GM06990 (cell line): ENCODE data around the gene UFM1.

ENCODE experiments used
- DNase-seq: peaks from one replicate; pipeline ENCODE4 v3.0.0-alpha.2; 2011; ENCODE audit not compliant: insufficient read length; ENCODE audit errors: extremely low read depth
- H3K27me3 ChIP-seq: replicated peaks from 2 replicates; pipeline ENCODE4 v1.6.0; 2011; ENCODE audit warnings: low read length; ENCODE audit not compliant: control insufficient read depth, insufficient read depth
- H3K36me3 ChIP-seq: 2 replicates; pipeline ENCODE4 v1.5.1; 2011; ENCODE audit warnings: low read length; ENCODE audit not compliant: control insufficient read depth, insufficient read depth
- H3K4me3 ChIP-seq: replicated peaks from 2 replicates; pipeline ENCODE4 v1.5.1; 2011; ENCODE audit warnings: low read depth, mild to moderate bottlenecking, control low read depth, low read length
- TF ChIP-seq, protein P1 (sequence below): IDR thresholded peaks from 2 replicates; pipeline ENCODE4 v1.5.1; 2011; ENCODE audit warnings: low read length, control low read depth, mild to moderate bottlenecking, inconsistent platforms; ENCODE audit not compliant: insufficient read depth, poor library complexity, severe bottlenecking

UFM1 gene

DNA sequence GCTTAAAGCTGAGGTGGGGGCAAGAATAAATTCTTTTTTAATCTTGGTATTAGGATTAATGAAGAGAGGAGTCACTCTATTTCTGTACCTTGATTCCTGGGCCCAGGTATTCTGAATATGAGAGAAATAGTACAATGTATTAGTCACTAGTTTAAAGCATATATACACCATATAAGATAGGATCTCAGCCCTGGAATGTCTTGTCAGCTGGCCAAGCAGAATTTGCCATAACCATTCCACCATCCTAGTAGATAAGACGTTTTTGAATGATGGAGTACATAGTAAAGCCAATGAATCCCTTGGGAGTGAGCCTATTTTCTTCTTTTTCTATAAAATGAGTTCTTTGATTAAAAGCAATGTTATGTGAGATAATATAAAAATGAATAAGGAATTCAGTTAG, 55.6 kb downstream of the UFM1 start:
- TF ChIP-seq, protein P1, sequence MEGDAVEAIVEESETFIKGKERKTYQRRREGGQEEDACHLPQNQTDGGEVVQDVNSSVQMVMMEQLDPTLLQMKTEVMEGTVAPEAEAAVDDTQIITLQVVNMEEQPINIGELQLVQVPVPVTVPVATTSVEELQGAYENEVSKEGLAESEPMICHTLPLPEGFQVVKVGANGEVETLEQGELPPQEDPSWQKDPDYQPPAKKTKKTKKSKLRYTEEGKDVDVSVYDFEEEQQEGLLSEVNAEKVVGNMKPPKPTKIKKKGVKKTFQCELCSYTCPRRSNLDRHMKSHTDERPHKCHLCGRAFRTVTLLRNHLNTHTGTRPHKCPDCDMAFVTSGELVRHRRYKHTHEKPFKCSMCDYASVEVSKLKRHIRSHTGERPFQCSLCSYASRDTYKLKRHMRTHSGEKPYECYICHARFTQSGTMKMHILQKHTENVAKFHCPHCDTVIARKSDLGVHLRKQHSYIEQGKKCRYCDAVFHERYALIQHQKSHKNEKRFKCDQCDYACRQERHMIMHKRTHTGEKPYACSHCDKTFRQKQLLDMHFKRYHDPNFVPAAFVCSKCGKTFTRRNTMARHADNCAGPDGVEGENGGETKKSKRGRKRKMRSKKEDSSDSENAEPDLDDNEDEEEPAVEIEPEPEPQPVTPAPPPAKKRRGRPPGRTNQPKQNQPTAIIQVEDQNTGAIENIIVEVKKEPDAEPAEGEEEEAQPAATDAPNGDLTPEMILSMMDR, result no peak
- H3K27me3 ChIP-seq, result no peaks in the 10 kb centered on the region
- no peak overlapping the region for H3K4me3 ChIP-seq
- DNase-seq, result no peak
- H3K36me3 ChIP-seq, result no peaks in the 10 kb centered on the region

DNA sequence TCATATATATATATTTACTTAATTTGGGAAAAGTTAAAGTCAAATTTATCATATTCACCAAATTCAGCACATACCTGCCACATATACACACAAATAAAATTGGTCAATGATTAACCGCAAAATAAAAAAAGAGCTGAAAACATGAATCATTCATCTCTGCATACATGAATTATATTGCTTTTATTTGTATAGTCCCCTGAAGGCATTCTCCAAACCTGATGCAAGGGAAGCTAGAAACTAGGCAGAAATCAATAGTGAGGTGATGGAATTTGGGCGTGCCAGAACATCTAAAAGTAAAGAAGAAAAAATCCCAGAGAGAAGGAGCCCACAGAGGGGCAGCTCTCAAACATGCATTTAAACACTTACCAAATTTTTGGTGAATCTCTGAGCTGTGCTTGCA, 60.1 kb downstream of the UFM1 start:
- H3K27me3 ChIP-seq, result no peaks in the 10 kb centered on the region
- H3K4me3 ChIP-seq, result no peak overlapping the region
- H3K36me3 ChIP-seq, result no peaks in the 10 kb centered on the region
- TF ChIP-seq, protein P1, result no peak
- DNase-seq, result no peak

- H3K4me3 ChIP-seq, result no peak overlapping the region
- no peaks in the 10 kb centered on the region for H3K36me3 ChIP-seq
- TF ChIP-seq, protein P1, result no peak
- DNase-seq, result no peak
- H3K27me3 ChIP-seq, result no peaks in the 10 kb centered on the region
These were observed 62.6 kb downstream of the UFM1 start for GRCh38 chr13:38412266-38412665.
